Measurements from ENCODE around the gene C19orf38.
"Not testable (repeated sequence)": the region's sequence is repeated elsewhere in the genome, so short reads cannot be mapped to it uniquely, and the experiment has no call there.

The C19orf38 gene

DNA sequence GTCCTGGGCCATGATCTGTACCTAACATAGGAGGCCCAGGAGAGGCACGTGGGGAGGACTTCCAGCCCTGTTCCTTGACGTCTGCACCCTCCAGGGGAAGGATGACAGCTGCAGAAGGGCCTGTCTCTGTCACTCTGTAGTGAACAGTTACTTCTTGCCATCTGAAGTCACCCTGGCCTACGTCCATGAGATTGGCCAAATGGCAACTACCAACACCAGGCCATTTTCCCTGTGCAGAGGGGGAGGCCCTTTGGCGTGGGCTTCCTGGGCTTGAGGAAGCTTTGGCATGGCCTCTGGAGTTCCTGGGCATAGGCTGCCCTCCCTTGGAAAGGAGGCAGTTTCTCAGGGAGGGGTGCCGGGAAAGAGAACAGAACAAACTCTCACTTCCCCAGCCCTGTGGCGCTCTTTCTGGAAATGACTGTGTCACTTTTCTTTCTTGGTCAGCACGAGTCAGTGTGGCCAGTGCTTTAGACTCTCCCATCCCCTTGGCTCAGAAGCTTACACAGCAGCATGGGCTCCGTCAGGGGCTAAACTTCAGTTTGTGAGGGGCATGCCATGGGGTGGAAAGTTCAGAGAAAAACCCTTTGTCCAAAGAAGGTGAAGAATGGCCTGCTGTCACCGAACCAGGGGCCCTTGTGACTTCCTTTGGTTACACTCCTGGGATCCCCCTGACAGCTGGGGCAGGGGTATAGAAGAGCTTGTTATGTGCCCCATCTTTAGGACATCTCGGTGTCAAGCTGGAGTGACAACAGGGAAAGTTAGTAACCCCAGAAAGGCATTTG is 28.4 kb downstream of the C19orf38 start:
- ATAC-seq (replicated peaks; ENCODE audit: extremely low read depth, poor library complexity, severe bottlenecking) (no peak), DNase-seq (ENCODE audit: low spot score in 2 of 2) (no peak)
- Mint-ChIP-seq H3K27me3 (no peaks in the 10 kb centered on the region), H3K4me3 (no peak overlapping the region), H3K27ac (ENCODE audit: low read depth) (no peak overlapping the region), H3K36me3 (ENCODE audit: insufficient read depth) (peaks cover 14% of the 10 kb centered on the region), H3K4me1 (peaks cover 29% of the 10 kb centered on the region), H3K9me3 (no peaks in the 10 kb centered on the region)

- not testable (repeated sequence) for ATAC-seq (replicated peaks; ENCODE audit: extremely low read depth, poor library complexity, severe bottlenecking)
Measured at GRCh38 chr19:10877608-10878007, 29.4 kb downstream of the C19orf38 start.

DNA sequence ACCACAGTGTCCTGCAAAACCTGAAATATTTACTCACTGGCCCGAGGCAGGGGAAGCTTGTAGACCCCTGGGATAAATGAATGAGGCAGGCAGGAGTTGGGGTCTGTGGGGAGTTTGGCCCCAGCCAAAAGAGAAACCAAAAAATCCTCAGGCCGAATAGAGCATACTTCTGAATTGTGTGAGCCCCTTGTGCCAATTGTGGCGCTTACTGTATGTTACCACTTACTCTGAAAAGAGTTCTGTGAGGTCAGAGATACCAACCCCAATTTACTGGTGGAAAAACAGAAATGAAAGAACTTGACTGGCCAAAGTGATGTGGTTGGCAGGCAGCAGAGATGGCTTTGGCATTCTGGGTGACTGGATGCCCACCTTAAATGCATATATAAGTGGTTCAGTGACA is 30.0 kb downstream of the C19orf38 start:
- H3K9me3 Mint-ChIP-seq: no peaks in the 10 kb centered on the region
- DNase-seq (ENCODE audit: low spot score in 2 of 2): no peak
- H3K36me3 Mint-ChIP-seq (ENCODE audit: insufficient read depth): peaks cover 7% of the 10 kb centered on the region
- H3K4me1 Mint-ChIP-seq: peaks cover 22% of the 10 kb centered on the region
- H3K4me3 Mint-ChIP-seq: no peak overlapping the region
- no peak for ATAC-seq (replicated peaks; ENCODE audit: extremely low read depth, poor library complexity, severe bottlenecking)
- H3K27me3 Mint-ChIP-seq: no peaks in the 10 kb centered on the region
- H3K27ac Mint-ChIP-seq (ENCODE audit: low read depth): no peak overlapping the region

More at GRCh38 chr19:10877608-10878007, 29.4 kb downstream of the C19orf38 start:
- not testable (repeated sequence) for DNase-seq (ENCODE audit: low spot score in 2 of 2); H3K27ac Mint-ChIP-seq (ENCODE audit: low read depth); H3K36me3 Mint-ChIP-seq (ENCODE audit: insufficient read depth); H3K4me3 Mint-ChIP-seq; H3K9me3 Mint-ChIP-seq; H3K27me3 Mint-ChIP-seq
- peaks cover 26% of the 10 kb centered on the region for H3K4me1 Mint-ChIP-seq

DNA sequence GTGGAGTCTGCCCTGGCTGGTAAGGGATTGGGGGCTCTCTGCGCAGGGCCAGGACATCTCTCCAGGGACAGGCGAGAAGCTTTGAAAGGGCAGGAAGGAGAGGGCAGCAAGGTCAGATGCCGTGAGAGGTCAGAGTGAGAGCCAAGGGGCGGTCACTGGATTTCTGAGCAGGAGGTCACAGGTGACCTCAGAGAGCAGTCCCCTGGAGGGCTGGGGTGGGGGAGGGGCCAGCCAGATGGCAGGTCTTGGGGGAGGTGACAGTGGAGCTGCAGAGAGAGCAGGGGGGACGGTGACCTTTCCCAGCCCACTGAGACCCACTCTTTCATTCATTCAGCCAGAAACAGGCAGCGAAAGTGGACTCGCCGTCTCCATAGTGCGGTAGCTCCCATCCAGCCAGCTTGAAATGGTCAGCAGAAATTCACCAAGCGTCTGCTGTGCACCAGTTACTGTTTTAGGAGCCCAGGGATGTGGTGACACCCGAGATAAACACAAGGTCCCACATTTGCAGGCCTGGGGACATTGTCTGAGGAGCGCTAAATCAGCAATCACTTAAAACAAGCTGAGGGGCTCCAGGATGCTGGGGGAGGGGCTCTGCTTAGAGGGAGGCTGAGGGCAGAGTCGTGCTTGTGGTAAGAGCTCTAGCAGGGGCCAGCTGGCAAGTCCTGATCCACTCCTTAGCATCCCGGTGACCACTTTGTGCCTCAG is 33.3 kb downstream of the C19orf38 start:
- no peak overlapping the region for H3K27ac Mint-ChIP-seq (ENCODE audit: low read depth)
- no peak overlapping the region for H3K4me3 Mint-ChIP-seq
- H3K27me3 Mint-ChIP-seq: no peaks in the 10 kb centered on the region
- peaks cover 20% of the 10 kb centered on the region for H3K4me1 Mint-ChIP-seq
- H3K9me3 Mint-ChIP-seq: no peaks in the 10 kb centered on the region
- DNase-seq (ENCODE audit: low spot score in 2 of 2) (no peak), ATAC-seq (replicated peaks; ENCODE audit: extremely low read depth, poor library complexity, severe bottlenecking) (no peak)
- peaks cover 3% of the 10 kb centered on the region for H3K36me3 Mint-ChIP-seq (ENCODE audit: insufficient read depth)

GRCh38 chr19:10882108-10882457 is 33.9 kb downstream of the C19orf38 start:
- Mint-ChIP-seq H3K36me3 (ENCODE audit: insufficient read depth) (peaks cover 4% of the 10 kb centered on the region), H3K27me3 (no peaks in the 10 kb centered on the region), H3K27ac (ENCODE audit: low read depth) (no peak overlapping the region), H3K9me3 (no peaks in the 10 kb centered on the region), H3K4me1 (peaks cover 15% of the 10 kb centered on the region), H3K4me3 (no peak overlapping the region)
- DNase-seq (ENCODE audit: low spot score in 2 of 2): no peak
- ATAC-seq (replicated peaks; ENCODE audit: extremely low read depth, poor library complexity, severe bottlenecking): no peak

GRCh38 chr19:10884274-10884673 is 36.1 kb downstream of the C19orf38 start:
- Mint-ChIP-seq H3K4me3 (no peak overlapping the region), H3K36me3 (ENCODE audit: insufficient read depth) (peaks cover 5% of the 10 kb centered on the region), H3K27ac (ENCODE audit: low read depth) (no peak overlapping the region), H3K27me3 (no peaks in the 10 kb centered on the region), H3K9me3 (no peaks in the 10 kb centered on the region), H3K4me1 (peaks cover 7% of the 10 kb centered on the region)
- no peak for DNase-seq (ENCODE audit: low spot score in 2 of 2)
- no peak for ATAC-seq (replicated peaks; ENCODE audit: extremely low read depth, poor library complexity, severe bottlenecking)

GRCh38 chr19:10885201-10886169 is 37.3 kb downstream of the C19orf38 start:
- no peaks in the 10 kb centered on the region for H3K27me3 Mint-ChIP-seq
- ATAC-seq (replicated peaks; ENCODE audit: extremely low read depth, poor library complexity, severe bottlenecking) (no peak), DNase-seq (ENCODE audit: low spot score in 2 of 2) (no peak)
- H3K4me1 Mint-ChIP-seq: peaks cover 5% of the 10 kb centered on the region
- H3K4me3 Mint-ChIP-seq: no peak overlapping the region
- no peak overlapping the region for H3K27ac Mint-ChIP-seq (ENCODE audit: low read depth)
- H3K36me3 Mint-ChIP-seq (ENCODE audit: insufficient read depth): peaks cover 5% of the 10 kb centered on the region
- H3K9me3 Mint-ChIP-seq: no peaks in the 10 kb centered on the region

GRCh38 chr19:10887616-10888367 is 39.6 kb downstream of the C19orf38 start:
- Mint-ChIP-seq H3K27me3 (no peaks in the 10 kb centered on the region), H3K36me3 (ENCODE audit: insufficient read depth) (peaks cover 3% of the 10 kb centered on the region), H3K27ac (ENCODE audit: low read depth) (no peak overlapping the region), H3K9me3 (no peaks in the 10 kb centered on the region), H3K4me1 (peaks cover 5% of the 10 kb centered on the region), H3K4me3 (no peak overlapping the region)
- DNase-seq (ENCODE audit: low spot score in 2 of 2) (no peak), ATAC-seq (replicated peaks; ENCODE audit: extremely low read depth, poor library complexity, severe bottlenecking) (no peak)

- H3K27ac Mint-ChIP-seq (ENCODE audit: low read depth): no peak overlapping the region
Measured at GRCh38 chr19:10888421-10888866, 40.2 kb downstream of the C19orf38 start.

DNA sequence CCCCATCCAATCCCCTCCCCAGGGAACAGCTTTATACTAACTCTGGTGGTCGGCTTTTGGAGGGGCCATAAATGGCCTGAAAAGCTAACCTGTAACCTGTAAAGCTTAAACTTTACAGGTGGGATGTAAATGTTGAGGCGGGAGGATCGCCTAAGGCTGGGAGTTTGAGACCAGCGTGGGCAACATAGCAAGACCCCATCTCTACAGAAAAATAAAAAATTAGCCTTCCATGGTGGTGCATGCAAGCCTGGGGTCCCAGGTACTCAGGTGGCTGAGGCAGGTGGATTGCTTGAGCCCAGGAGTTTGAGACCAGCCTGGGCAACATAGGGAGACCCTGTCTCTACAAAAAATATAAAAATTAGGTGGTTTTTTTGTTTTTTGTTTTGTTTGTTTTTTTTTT is 41.7 kb downstream of the C19orf38 start:
- ATAC-seq (replicated peaks; ENCODE audit: extremely low read depth, poor library complexity, severe bottlenecking) (no peak), DNase-seq (ENCODE audit: low spot score in 2 of 2) (no peak)
- H3K4me1 Mint-ChIP-seq: peaks cover 5% of the 10 kb centered on the region
- no peaks in the 10 kb centered on the region for H3K9me3 Mint-ChIP-seq
- H3K4me3 Mint-ChIP-seq: no peak overlapping the region
- peaks cover 3% of the 10 kb centered on the region for H3K36me3 Mint-ChIP-seq (ENCODE audit: insufficient read depth)
- no peaks in the 10 kb centered on the region for H3K27me3 Mint-ChIP-seq
- H3K27ac Mint-ChIP-seq (ENCODE audit: low read depth): no peak overlapping the region

More at GRCh38 chr19:10888421-10888866, 40.2 kb downstream of the C19orf38 start:
- ATAC-seq (replicated peaks; ENCODE audit: extremely low read depth, poor library complexity, severe bottlenecking) (no peak), DNase-seq (ENCODE audit: low spot score in 2 of 2) (no peak)
- H3K36me3 Mint-ChIP-seq (ENCODE audit: insufficient read depth): peaks cover 3% of the 10 kb centered on the region
- H3K27me3 Mint-ChIP-seq: no peaks in the 10 kb centered on the region
- no peaks in the 10 kb centered on the region for H3K9me3 Mint-ChIP-seq
- H3K4me3 Mint-ChIP-seq: no peak overlapping the region
- H3K4me1 Mint-ChIP-seq: peaks cover 5% of the 10 kb centered on the region

- no peak for ATAC-seq (replicated peaks; ENCODE audit: extremely low read depth, poor library complexity, severe bottlenecking)
- H3K27ac Mint-ChIP-seq (ENCODE audit: low read depth): no peak overlapping the region
- no peaks in the 10 kb centered on the region for H3K9me3 Mint-ChIP-seq
- H3K4me1 Mint-ChIP-seq: peaks cover 8% of the 10 kb centered on the region
- no peak for DNase-seq (ENCODE audit: low spot score in 2 of 2)
- H3K4me3 Mint-ChIP-seq: no peak overlapping the region
- H3K27me3 Mint-ChIP-seq: no peaks in the 10 kb centered on the region
- H3K36me3 Mint-ChIP-seq (ENCODE audit: insufficient read depth): peaks cover 3% of the 10 kb centered on the region
Measured at GRCh38 chr19:10891405-10892086, 43.3 kb downstream of the C19orf38 start.
